K562 (cell line): Measurements from ENCODE around the gene PLEKHA6. TPM values are rescaled to one million over a fixed set of nuclear protein-coding genes. Genes with fewer than 3 reads are reported as not detected.
A peak's percentile ranks its signal among the peaks of the same experiment; 100 is the strongest.

ENCODE experiments used
- ATF7 ChIP-seq: fragments of 450-650 bp; IDR thresholded peaks from 2 replicates; pipeline ENCODE4 v1.7.1; 2014; ENCODE audit warnings: mild to moderate bottlenecking, moderate library complexity
- CC2D1A ChIP-seq: fragments of 450-650 bp; IDR thresholded peaks from 2 replicates; pipeline ENCODE4 v1.6.1; 2017; ENCODE audit warnings: mild to moderate bottlenecking
- EGR1 ChIP-seq: fragments of 450-650 bp; conservative IDR thresholded peaks from 2 replicates; pipeline ENCODE4 v1.6.1; 2017; ENCODE audit warnings: mild to moderate bottlenecking
- FOS ChIP-seq: IDR thresholded peaks from 3 replicates; pipeline ENCODE4 v1.6.1; 2011; ENCODE audit not compliant: insufficient read length; ENCODE audit errors: extremely low read depth
- FOSL1 ChIP-seq: fragments of 200-800 bp; sonication (Bioruptor generic); conservative IDR thresholded peaks from 2 replicates; pipeline ENCODE4 v1.6.1; 2016; ENCODE audit warnings: missing genetic modification characterization, missing compliant biosample characterization
- FOXK1 ChIP-seq: sonication (generic); formaldehyde crosslinking; IDR thresholded peaks from 2 replicates; pipeline ENCODE4 v1.8.0; 2022; ENCODE audit warnings: missing genetic modification reagents, mild to moderate bottlenecking, borderline replicate concordance
- HSF4 ChIP-seq: fragments of 250-450 bp; sonication (Bioruptor Pico); IDR thresholded peaks from 2 replicates; pipeline ENCODE4 v2.1.2; 2022; ENCODE audit warnings: mild to moderate bottlenecking, moderate library complexity, borderline replicate concordance
- KLF10 ChIP-seq: fragments of 250-450 bp; sonication (Bioruptor Pico); IDR thresholded peaks from 2 replicates; pipeline ENCODE4 v1.6.1; 2021; ENCODE audit warnings: matching md5 sums
- NFYB ChIP-seq: IDR thresholded peaks from 2 replicates; pipeline ENCODE4 v1.6.1; 2011; ENCODE audit warnings: mild to moderate bottlenecking, moderate library complexity; ENCODE audit not compliant: insufficient read length; ENCODE audit errors: extremely low read depth
- NR2F6 ChIP-seq: fragments of 450-650 bp; formaldehyde crosslinking; IDR thresholded peaks from 2 replicates; pipeline ENCODE4 v1.4.0; 2020; ENCODE audit warnings: mild to moderate bottlenecking
- OTX1 ChIP-seq: fragments of 450-650 bp; formaldehyde crosslinking; IDR thresholded peaks from 2 replicates; pipeline ENCODE4 v1.4.0; 2022; ENCODE audit warnings: mild to moderate bottlenecking
- PCBP1 ChIP-seq: fragments of 200-400 bp; formaldehyde crosslinking; IDR thresholded peaks from 2 replicates; pipeline ENCODE4 v1.6.1; 2018; ENCODE audit warnings: mild to moderate bottlenecking, low read depth, low read length; ENCODE audit not compliant: poor library complexity, severe bottlenecking
- RHOXF2B ChIP-seq: fragments of 250-450 bp; sonication (Bioruptor Pico); conservative IDR thresholded peaks from 2 replicates; pipeline ENCODE4 v1.5.1; 2021
- SMARCA5 ChIP-seq: fragments of 450-650 bp; IDR thresholded peaks from 2 replicates; pipeline ENCODE4 v1.6.1; 2016
- TOE1 ChIP-seq, 2 experiments: fragments of 450-650 bp in 1 of 2; sonication (generic) in 1 of 2; formaldehyde crosslinking in 1 of 2; IDR thresholded peaks; 2 replicates each; pipeline versions ENCODE4 v1.7.1 to v1.8.0; 2016 to 2022; ENCODE audit warnings: borderline replicate concordance in 2 of 2, mild to moderate bottlenecking in 2 of 2, antibody characterized with exemption in 1 of 2, inconsistent platforms in 1 of 2, low read depth in 1 of 2, missing genetic modification reagents in 1 of 2, moderate library complexity in 1 of 2
- YY1 ChIP-seq, 3 experiments: IDR thresholded peaks; 2 replicates each; pipeline ENCODE4 v1.6.1; 2011; ENCODE audit warnings: low read length in 2 of 3, mild to moderate bottlenecking in 2 of 3, moderate library complexity in 2 of 3, borderline replicate concordance in 1 of 3, control low read depth in 1 of 3, low read depth in 1 of 3; ENCODE audit not compliant: insufficient read depth in 3 of 3, insufficient replicate concordance in 2 of 3, control insufficient read depth in 1 of 3, insufficient read length in 1 of 3; ENCODE audit errors: extremely low read depth in 1 of 3
- ZC3H8 ChIP-seq: fragments of 450-650 bp; IDR thresholded peaks from 2 replicates; pipeline ENCODE4 v1.6.1; 2017
- ZNF316 ChIP-seq: fragments of 450-650 bp; IDR thresholded peaks from 2 replicates; pipeline ENCODE4 v1.6.1; 2016
- ZNF445 ChIP-seq: fragments of 250-450 bp; sonication (Bioruptor Pico); IDR thresholded peaks from 2 replicates; pipeline ENCODE4 v1.4.0; 2020; ENCODE audit warnings: low read depth, mild to moderate bottlenecking, moderate library complexity
- ZNF586 ChIP-seq: fragments of 450-650 bp; formaldehyde crosslinking; conservative IDR thresholded peaks from 2 replicates; pipeline ENCODE4 v1.4.0; 2020; ENCODE audit warnings: mild to moderate bottlenecking, moderate library complexity
- polyA plus RNA-seq, 8 experiments: library from polyadenylated mRNA; depleted of rRNA in 4 of 8; stranded (reverse) in 5 of 8; unstranded in 3 of 8; fragments of >200 nt; fragmentation: Nextera tagmentation in 2 of 8; fragmentation: Illumina TruSeq in 1 of 8; extraction: Ambion mirVana in 2 of 8; extraction: Trizol in 1 of 8; gene quantifications; 2 replicates each; pipeline versions ENCODE4 v1.2.1 to v1.2.3, GENCODE V29; 2011 to 2014; ENCODE audit warnings: inconsistent platforms in 1 of 8, missing spikeins in 1 of 8
- total RNA-seq, 7 experiments: library from RNA; depleted of rRNA in 6 of 7; stranded (reverse); fragments of >200 nt in 6 of 7; fragmentation: Illumina TruSeq in 2 of 7; extraction: Trizol in 2 of 7; gene quantifications; 2 replicates each; pipeline versions ENCODE4 v1.2.1 to v1.2.3, GENCODE V29; 2011 to 2021; ENCODE audit warnings: low replicate concordance in 1 of 7
- TF ChIP-seq, protein P1 (sequence below), 2 experiments: fragments of 450-650 bp; IDR thresholded peaks; 2 replicates each; pipeline ENCODE4 v1.6.1; 2018; ENCODE audit warnings: mild to moderate bottlenecking in 2 of 2, low read depth in 1 of 2; ENCODE audit not compliant: partially characterized antibody in 2 of 2
- TF ChIP-seq, protein P2 (sequence below): fragments of 250-450 bp; sonication (Bioruptor Pico); IDR thresholded peaks from 2 replicates; pipeline ENCODE4 v1.8.0; 2022; ENCODE audit warnings: inconsistent platforms
- TF ChIP-seq, protein P3 (sequence below): sonication (generic); formaldehyde crosslinking; IDR thresholded peaks from 2 replicates; pipeline ENCODE4 v1.4.0; 2020; ENCODE audit warnings: mild to moderate bottlenecking, missing genetic modification reagents

The PLEKHA6 gene
- total and polyA plus RNA-seq, 9 of the 15 experiments (the other 6 are each of a cell fraction or from before 2014, with no cell fraction given), result under 0.01 to 0.33 (median 0.01) TPM; not detected in 4

DNA sequence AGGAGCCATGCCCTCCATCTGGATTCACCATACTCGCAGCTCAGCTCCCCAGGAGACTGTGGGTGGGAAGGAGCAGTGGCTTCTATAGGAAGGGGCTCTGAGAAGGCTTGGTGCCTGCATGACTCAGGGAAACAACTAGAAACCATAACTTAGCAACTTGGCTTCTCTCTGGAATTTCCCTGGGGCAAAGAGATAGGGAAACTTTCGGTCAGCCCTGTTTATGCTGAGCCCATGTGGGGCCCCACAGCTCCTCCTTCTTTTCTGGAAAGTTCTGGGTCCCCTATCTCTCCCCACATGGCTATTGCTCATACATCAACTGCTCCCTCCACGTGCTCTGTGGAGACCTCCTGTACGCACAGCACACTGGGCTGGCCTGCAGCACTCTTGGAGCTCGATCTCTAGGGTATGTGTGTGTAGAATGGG is 39.3 kb downstream of the PLEKHA6 start (continued):
- TF ChIP-seq NR2F6 (CRISPR knock-in tag), result no peak
- TF ChIP-seq PCBP1, result no peak
- no peak for TF ChIP-seq FOXK1 (CRISPR knock-in tag)
- no peak for TF ChIP-seq OTX1 (CRISPR knock-in tag)
- TF ChIP-seq ATF7, result no peak
- TF ChIP-seq TOE1 (IDR thresholded peaks at IDR 0.05; ENCODE audit: borderline replicate concordance), result no peak
- no peak for TF ChIP-seq TOE1 (CRISPR knock-in tag; IDR thresholded peaks at IDR 0.05; ENCODE audit: borderline replicate concordance, low read depth)
- TF ChIP-seq ZNF445, result no peak
- TF ChIP-seq, protein P1, sequence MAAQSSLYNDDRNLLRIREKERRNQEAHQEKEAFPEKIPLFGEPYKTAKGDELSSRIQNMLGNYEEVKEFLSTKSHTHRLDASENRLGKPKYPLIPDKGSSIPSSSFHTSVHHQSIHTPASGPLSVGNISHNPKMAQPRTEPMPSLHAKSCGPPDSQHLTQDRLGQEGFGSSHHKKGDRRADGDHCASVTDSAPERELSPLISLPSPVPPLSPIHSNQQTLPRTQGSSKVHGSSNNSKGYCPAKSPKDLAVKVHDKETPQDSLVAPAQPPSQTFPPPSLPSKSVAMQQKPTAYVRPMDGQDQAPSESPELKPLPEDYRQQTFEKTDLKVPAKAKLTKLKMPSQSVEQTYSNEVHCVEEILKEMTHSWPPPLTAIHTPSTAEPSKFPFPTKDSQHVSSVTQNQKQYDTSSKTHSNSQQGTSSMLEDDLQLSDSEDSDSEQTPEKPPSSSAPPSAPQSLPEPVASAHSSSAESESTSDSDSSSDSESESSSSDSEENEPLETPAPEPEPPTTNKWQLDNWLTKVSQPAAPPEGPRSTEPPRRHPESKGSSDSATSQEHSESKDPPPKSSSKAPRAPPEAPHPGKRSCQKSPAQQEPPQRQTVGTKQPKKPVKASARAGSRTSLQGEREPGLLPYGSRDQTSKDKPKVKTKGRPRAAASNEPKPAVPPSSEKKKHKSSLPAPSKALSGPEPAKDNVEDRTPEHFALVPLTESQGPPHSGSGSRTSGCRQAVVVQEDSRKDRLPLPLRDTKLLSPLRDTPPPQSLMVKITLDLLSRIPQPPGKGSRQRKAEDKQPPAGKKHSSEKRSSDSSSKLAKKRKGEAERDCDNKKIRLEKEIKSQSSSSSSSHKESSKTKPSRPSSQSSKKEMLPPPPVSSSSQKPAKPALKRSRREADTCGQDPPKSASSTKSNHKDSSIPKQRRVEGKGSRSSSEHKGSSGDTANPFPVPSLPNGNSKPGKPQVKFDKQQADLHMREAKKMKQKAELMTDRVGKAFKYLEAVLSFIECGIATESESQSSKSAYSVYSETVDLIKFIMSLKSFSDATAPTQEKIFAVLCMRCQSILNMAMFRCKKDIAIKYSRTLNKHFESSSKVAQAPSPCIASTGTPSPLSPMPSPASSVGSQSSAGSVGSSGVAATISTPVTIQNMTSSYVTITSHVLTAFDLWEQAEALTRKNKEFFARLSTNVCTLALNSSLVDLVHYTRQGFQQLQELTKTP (IDR thresholded peaks at IDR 0.05; ENCODE audit: low read depth in 1 of 2, partially characterized antibody in 2 of 2), result no peak
- TF ChIP-seq NFYB, result no peak
- TF ChIP-seq ZC3H8, result no peak
- no peak for TF ChIP-seq ZNF316
- TF ChIP-seq, protein P2, sequence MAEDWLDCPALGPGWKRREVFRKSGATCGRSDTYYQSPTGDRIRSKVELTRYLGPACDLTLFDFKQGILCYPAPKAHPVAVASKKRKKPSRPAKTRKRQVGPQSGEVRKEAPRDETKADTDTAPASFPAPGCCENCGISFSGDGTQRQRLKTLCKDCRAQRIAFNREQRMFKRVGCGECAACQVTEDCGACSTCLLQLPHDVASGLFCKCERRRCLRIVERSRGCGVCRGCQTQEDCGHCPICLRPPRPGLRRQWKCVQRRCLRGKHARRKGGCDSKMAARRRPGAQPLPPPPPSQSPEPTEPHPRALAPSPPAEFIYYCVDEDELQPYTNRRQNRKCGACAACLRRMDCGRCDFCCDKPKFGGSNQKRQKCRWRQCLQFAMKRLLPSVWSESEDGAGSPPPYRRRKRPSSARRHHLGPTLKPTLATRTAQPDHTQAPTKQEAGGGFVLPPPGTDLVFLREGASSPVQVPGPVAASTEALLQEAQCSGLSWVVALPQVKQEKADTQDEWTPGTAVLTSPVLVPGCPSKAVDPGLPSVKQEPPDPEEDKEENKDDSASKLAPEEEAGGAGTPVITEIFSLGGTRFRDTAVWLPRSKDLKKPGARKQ (CRISPR knock-in tag), result no peak
- TF ChIP-seq HSF4 (CRISPR knock-in tag), result no peak
- TF ChIP-seq EGR1, result no peak
- TF ChIP-seq RHOXF2B (CRISPR knock-in tag), result no peak
- TF ChIP-seq, protein P3, sequence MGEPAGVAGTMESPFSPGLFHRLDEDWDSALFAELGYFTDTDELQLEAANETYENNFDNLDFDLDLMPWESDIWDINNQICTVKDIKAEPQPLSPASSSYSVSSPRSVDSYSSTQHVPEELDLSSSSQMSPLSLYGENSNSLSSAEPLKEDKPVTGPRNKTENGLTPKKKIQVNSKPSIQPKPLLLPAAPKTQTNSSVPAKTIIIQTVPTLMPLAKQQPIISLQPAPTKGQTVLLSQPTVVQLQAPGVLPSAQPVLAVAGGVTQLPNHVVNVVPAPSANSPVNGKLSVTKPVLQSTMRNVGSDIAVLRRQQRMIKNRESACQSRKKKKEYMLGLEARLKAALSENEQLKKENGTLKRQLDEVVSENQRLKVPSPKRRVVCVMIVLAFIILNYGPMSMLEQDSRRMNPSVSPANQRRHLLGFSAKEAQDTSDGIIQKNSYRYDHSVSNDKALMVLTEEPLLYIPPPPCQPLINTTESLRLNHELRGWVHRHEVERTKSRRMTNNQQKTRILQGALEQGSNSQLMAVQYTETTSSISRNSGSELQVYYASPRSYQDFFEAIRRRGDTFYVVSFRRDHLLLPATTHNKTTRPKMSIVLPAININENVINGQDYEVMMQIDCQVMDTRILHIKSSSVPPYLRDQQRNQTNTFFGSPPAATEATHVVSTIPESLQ (CRISPR knock-in tag), result no peak
- TF ChIP-seq ZNF586, result no peak
- no peak for TF ChIP-seq KLF10 (CRISPR knock-in tag)
- no peak for TF ChIP-seq FOS
- peak; percentile 60 for TF ChIP-seq FOSL1 (tag)
- TF ChIP-seq SMARCA5, result no peak
- no peak for TF ChIP-seq CC2D1A
- TF ChIP-seq YY1 (IDR thresholded peaks at IDR 0.05; ENCODE audit: borderline replicate concordance in 1 of 3, control insufficient read depth in 1 of 3, extremely low read depth in 1 of 3, insufficient read depth in 3 of 3, insufficient read length in 1 of 3, insufficient replicate concordance in 2 of 3, low read depth in 1 of 3, low read length in 2 of 3), result no peak
